Right forelimb (tissue), 1 donor: Measurements from ENCODE around the gene SNX30.

ENCODE experiments used
- DNase-seq: peaks from one replicate; pipeline ENCODE4 v3.0.0-alpha.2; 2018

The SNX30 gene

GRCh38 chr9:112890106-112891081, 139.8 kb downstream of the SNX30 start, which contains the start of gene SLC46A2:
TSS of gene SLC46A2 (minus strand) at chr9:112890876. CDS start at chr9:112890681, 195 bp downstream.
- peak; percentile 46 for DNase-seq

GRCh38 chr9:112891521-112891920, 141.0 kb downstream of the SNX30 start:
- DNase-seq = no peak

GRCh38 chr9:112892981-112893380, 142.4 kb downstream of the SNX30 start:
- DNase-seq = no peak

- no peak for DNase-seq
These were observed 143.5 kb downstream of the SNX30 start for GRCh38 chr9:112894041-112894440.

- no peak for DNase-seq
These were observed 144.1 kb downstream of the SNX30 start for GRCh38 chr9:112894699-112895098.

- DNase-seq = no peak
These were observed 145.6 kb downstream of the SNX30 start for GRCh38 chr9:112896131-112896530.

- DNase-seq = no peak
These were observed 148.3 kb downstream of the SNX30 start for GRCh38 chr9:112898872-112899311.

- DNase-seq = no peak
These were observed 149.9 kb downstream of the SNX30 start for GRCh38 chr9:112900488-112900887.

GRCh38 chr9:112900901-112901300, 150.3 kb downstream of the SNX30 start:
- DNase-seq = no peak

- DNase-seq = no peak
These were observed 154.5 kb downstream of the SNX30 start for GRCh38 chr9:112905084-112905483.

GRCh38 chr9:112911736-112912135, 161.2 kb downstream of the SNX30 start:
- DNase-seq = no peak

- no peak for DNase-seq
These were observed 162.1 kb downstream of the SNX30 start for GRCh38 chr9:112912636-112913035.

- no peak for DNase-seq
These were observed 162.8 kb downstream of the SNX30 start for GRCh38 chr9:112913326-112913725.

GRCh38 chr9:112914524-112914923, 164.0 kb downstream of the SNX30 start:
- DNase-seq = no peak

GRCh38 chr9:112917047-112917986, 166.8 kb downstream of the SNX30 start:
- no peak for DNase-seq

- DNase-seq = no peak
These were observed 167.4 kb downstream of the SNX30 start for GRCh38 chr9:112917987-112918362.

GRCh38 chr9:112921549-112921948, 171.0 kb downstream of the SNX30 start:
- no peak for DNase-seq
